ENCODE data around the gene QPCT.

DNA sequence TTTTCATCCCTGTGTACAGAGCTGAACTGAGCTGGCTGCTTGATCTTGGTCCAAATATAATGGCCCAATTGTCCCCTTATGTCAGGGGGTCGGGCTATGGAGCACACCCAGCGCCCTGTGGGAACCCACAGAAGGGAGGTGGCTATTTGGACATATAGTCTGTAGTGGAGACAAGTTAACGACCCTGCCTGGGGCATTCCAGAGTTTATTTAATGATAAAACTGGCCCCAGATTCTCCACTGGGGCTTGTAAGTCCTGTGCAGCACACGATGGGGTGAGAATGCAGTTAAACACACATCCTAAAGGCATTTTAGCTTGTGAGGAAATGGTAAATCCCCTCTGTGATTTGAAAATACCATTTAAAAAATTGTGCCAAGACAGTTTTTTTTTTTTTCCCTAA lies 72.9 kb downstream of the QPCT start:
- TF ChIP-seq POLR2AphosphoS5 (IDR thresholded peaks at IDR 0.05; ENCODE audit: low read depth, low read length) (no peak), POLR2A (IDR thresholded peaks at IDR 0.05; ENCODE audit: low read depth, low read length) (no peak), TAF1 (IDR thresholded peaks at IDR 0.05; ENCODE audit: low read depth, low read length) (no peak)

Data from GM12891 (cell line).